Stimulated activated CD4-positive, alpha-beta T cell treated with anti-CD3 and anti-CD28 coated beads, Interleukin-2, amount 100 ng/mL, for 48 hours (primary cell): ENCODE results near the gene AP4B1.
A peak's percentile ranks its signal among the peaks of the same experiment; 100 is the strongest.
"Not testable (repeated sequence)": the region's sequence is repeated elsewhere in the genome, so short reads cannot be mapped to it uniquely, and the experiment has no call there.

ENCODE experiments used
- DNase-seq, 2 donors: peaks; one replicate each; pipeline ENCODE4 v3.0.0-alpha.2; 2020

Gene AP4B1

DNA sequence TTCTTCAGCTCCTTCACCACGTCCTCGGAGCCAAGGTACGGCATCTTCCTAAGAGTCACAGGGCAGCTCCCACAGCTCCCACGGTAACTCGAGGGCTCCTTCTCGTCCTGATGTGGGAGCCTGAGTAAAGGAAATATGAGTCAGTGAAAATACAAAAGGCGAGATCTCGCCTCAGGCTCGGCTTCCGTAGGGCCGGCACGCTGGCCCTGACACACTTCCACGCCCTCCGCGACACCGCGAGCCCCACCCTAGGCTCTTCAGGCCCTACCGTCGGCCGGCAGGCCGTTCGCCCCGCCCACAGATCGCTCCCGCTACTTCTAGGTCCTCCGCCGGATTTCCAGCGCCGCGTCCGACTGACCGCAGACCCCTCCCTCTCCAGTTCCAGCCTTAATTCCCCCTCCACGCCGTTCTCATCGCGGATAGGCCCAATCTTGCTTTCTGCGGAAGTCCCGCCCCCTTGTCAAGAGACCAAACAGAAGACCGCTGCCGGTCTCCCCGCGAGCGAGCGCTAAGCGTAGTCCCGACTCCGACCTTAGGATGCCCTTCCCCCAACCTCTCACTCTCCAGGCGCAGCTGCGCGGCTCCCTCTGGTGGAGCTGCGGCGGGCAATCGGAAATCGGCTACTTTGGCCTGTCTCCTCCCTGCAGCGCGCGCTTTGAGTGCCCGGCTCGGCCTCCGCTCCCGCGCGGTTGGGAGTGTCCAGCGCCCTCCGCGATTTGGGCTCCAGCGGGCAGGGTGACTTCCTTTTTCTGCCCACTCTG lies at the start of gene AP4B1, which contains the start of gene DCLRE1B:
TSS of gene AP4B1 (minus strand) at position 126 of the 761 bp plus-strand sequence. CDS start at position 44, 82 bp downstream.
TSS of gene DCLRE1B (plus strand) at position 653 of the 761 bp plus-strand sequence. CDS start 261 bp downstream, outside the sequence.
- DNase-seq: peak; percentile 95 to 96

DNA sequence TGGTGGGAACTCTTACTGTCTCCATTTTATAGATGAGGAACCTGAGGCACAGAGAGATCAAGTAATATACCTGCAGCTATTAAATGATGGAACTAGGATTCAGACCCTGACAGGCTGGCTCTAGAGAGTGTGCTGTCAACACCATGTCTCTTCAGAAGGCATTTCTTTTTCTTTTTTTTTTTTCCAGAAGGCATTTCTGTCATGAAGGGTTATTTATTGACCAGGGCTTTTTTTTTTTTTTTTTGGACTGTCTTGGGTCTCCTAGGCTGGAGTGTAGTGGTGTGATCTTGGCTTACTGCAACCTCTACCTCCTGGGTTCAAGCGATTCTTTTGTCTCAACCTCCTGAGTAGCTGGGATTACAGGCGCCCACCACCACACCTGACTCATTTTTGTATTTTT lies 47.1 kb upstream of the AP4B1 start:
- DNase-seq: no peak

DNA sequence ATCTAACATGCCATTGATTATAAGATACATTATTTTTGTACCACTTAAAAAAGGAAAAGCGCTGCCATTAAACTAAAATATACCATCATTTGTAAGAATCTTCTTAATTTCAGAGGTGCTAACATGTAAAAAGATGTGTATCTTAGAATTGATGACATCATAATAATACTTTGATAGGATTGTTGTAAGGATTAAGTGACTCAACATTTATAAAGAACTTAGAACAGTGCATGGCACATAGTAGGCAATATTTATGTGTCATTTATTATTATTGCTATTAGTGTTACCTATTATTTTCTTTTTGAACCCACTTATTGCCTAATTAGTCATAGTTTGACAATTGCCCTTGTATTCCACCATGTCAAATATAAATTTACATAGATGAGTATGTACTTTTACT lies 46.3 kb upstream of the AP4B1 start:
- no peak for DNase-seq

DNA sequence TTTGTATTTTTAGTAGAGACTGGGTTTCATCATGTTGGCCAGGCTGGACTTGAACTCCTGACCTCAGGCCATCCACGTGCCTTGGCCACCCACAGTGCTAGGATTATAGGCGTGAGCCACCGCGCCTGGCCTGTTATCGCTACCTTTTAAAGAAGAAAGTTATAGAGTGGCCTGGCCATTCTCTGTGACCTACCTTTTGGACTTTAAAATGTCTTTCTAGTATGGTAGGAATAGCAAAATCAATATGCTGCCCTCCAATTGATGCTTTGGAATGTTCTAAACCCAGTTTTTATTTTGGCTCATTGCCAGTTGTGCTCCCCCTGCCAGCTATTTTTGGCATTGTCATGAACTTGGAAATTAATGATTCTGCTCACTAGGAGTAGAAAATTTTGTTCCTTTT lies 44.4 kb upstream of the AP4B1 start:
- no peak for DNase-seq

DNA sequence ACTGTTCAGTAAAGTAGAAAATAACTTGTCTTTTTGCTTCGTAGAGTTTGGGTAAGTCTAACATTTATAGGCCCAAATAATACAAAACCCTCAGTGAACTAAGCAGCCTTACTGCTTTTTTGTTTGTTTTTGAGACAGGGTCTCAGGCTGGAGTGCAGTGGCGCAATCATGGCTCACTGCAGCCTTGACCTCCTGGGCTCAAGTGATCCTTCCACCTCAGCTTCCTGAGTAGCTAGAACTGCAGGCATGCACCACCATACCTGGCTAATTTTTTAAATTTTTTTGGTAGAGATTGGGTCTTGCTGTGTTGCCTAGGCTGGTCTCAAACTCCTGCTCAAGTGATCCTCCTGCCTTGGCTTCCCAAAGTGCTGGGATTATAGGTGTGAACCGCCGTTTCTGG lies 43.6 kb upstream of the AP4B1 start:
- DNase-seq: not testable (repeated sequence)

DNA sequence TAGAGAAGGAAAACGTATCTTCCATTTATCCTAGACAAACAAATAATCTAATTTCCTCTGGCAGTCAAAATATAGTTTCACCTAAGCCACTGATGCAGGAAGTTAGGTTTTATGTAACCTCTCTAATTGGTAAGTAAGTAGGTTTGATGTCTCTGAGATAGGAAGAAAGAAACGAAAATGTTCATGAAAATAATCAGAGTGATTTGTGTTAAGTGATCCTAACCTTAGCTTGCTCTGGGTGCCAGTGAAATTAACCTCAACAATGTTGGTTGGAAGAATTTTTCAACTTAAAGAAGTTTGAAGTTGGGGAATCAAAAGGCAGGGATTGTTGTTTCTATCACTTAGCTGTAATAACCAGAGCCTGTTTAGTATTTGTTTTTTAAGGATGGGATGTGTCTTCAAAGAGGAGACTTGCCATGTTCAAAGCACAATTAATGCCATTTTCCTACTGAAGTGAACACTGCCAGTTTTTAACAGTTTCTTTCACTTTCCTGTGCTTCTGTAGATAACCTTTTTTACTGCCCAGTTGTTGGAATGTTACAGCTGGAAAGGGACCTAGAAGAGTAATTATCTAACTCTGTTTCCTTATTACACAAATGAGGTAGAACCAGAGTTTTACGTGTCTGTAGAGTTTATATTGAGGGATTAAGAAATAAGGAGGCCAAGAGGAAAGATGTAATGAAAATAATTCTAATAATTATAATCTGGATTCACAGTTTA lies 42.9 kb upstream of the AP4B1 start:
- DNase-seq: no peak

DNA sequence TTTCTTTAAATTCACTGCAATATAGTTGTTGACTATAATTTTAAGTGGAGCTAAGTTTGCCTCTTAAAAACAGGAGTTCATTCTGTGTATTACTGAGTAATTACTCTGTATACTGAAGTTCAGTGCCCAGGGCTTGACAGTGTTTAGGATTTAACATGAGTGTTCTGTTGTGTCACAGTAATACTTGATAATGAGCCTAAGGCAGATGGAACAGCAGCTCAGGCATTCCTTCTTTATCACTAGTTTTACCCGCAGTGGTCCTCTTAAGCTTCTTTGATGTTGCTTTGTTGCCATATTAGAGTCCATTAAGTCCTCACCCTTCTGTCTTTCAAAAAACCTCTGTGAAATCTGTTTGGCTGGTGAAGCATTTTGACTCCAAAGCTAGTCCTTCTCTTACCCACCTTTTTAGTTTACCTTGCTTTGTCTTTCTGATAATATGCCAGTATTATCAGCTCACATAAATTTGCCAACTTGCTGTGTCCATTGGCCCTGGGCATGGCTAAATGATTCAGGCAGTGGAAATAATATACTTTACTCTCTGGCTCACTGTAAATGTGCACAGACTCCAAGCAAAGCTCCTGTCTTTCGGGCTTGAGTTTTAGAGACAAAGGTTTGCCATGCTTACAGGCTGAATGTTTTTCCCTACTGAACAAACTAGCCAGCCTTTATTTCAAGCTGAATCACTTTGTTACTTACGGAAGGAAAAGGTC lies 42.2 kb upstream of the AP4B1 start:
- DNase-seq: no peak

DNA sequence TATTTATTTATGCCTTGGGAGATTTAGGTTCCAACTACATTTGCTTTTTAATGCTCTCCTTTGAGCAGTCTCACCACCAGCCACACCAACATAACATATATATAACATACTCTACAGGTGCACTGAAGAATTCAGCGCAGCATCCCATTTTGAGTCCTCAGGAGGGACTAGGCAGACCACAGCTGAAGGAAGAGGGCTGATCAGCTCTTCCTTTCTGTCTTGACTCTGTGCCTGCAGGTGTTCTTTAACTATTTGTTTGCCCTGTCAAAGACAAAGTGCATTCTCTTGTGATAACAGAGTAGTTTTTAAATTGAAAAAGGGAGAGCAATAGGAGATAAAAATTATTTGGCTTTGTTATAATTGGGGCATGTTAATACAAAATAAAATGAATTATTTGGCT lies 41.5 kb upstream of the AP4B1 start:
- no peak for DNase-seq

DNA sequence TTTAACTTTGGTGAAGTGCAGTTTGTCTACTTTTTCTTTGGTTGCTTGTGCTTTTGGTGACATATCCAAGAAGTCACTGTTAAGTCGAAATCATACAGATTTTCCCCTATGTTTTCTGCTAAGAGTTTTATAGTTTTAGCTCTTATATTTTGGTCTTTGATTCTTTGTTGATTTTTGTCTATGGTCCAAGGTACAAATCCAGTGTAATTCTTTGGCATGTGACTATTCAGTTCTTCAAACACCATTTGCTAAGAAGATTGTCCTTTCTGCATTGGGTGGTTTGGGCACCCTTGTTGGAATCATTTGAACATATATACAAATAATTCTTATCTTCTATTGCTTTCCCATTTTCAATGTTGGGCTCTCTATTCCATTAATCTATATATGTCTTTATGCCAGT lies 40.7 kb upstream of the AP4B1 start:
- DNase-seq: no peak

DNA sequence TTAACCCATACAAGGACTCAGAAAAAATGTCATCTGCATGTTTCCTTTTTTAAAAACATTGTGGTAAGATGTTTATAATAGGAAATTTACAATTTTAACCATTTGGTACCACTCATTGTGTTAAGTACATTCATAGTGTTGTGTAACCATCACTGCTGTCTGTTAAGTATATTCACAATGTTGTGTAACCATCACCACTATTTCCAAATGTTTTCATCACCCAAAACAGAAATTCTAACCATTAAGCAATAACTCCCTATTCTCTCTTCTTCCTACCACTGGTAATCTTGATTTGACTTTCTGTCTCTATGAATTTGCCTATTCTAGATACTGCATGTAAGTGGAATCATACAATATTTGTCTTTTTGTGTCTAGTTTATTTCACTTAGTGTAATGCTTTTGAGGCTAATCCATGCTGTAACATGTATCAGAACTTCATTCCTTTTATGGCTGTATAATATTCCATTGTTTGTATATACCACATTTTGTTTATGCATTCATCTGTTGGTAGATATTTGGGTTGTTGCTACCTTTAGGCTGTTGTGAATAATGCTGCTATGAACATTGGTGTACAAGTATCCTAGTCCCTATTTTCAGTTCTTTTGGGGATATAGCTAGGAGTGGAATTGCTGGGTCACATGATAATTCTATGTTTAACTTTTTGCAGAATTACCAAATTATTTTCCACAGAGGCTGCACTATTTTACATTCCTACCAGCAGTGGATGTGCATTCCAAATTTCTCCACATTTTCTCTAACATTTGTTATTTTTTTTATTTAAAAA lies 38.6 kb upstream of the AP4B1 start:
- no peak for DNase-seq

DNA sequence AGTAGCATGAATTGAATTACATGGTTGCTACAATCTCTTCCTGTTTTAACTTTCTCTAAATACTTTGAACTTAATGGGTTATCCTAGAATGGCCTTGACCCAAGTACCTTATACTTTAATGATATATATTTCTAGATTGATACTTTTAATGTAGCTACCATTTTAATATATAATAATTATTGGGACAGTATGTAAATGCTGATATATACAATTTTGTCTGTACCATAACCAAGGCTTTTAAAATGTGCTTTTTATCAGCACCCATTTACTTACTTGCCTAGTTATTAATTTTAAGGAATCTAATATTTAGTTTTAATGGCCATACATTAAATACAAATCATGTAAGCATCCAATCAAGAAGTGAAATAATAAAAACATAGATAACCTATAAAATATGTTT lies 37.9 kb upstream of the AP4B1 start:
- no peak for DNase-seq

DNA sequence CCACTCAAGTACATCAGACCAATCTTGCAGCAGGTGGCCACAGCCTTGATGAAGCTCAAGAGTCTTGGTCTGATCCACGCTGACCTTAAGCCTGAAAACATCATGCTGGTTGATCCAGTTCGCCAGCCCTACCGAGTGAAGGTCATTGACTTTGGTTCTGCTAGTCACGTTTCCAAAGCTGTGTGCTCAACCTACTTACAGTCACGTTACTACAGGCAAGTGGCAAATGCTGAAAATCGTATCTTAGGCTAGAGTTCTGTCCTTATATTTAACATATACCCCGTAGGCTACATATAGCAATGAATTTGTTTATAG lies 36.6 kb upstream of the AP4B1 start:
- DNase-seq: no peak

DNA sequence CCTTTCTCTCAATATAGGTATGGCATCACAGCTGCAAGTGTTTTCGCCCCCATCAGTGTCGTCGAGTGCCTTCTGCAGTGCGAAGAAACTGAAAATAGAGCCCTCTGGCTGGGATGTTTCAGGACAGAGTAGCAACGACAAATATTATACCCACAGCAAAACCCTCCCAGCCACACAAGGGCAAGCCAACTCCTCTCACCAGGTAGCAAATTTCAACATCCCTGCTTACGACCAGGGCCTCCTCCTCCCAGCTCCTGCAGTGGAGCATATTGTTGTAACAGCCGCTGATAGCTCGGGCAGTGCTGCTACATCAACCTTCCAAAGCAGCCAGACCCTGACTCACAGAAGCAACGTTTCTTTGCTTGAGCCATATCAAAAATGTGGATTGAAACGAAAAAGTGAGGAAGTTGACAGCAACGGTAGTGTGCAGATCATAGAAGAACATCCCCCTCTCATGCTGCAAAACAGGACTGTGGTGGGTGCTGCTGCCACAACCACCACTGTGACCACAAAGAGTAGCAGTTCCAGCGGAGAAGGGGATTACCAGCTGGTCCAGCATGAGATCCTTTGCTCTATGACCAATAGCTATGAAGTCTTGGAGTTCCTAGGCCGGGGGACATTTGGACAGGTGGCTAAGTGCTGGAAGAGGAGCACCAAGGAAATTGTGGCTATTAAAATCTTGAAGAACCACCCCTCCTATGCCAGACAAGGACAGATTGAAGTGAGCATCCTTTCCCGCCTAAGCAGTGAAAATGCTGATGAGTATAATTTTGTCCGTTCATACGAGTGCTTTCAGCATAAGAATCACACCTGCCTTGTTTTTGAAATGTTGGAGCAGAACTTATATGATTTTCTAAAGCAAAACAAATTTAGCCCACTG lies 36.0 kb upstream of the AP4B1 start:
- peak in 1 of 2 donors; percentile 21 for DNase-seq

DNA sequence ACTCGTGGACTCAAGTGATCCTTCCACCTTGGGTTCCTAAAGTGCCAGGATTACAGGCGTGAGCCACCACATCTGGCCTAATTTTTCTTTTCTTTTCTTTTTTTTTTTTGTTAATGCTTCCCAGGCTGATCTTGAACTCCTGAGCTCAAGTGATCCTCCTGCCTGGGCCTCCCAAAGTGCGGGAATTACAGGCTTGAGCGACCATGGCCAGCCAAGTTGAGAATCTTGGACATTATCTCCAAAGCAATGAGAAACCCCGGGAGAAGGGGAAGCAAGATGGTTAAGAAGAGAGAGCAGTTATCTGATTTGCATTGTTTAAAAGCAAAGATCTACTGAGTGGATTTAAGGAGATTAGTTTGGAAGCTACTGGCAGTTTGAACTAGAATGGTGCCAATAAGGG lies 33.6 kb upstream of the AP4B1 start:
- DNase-seq: no peak

DNA sequence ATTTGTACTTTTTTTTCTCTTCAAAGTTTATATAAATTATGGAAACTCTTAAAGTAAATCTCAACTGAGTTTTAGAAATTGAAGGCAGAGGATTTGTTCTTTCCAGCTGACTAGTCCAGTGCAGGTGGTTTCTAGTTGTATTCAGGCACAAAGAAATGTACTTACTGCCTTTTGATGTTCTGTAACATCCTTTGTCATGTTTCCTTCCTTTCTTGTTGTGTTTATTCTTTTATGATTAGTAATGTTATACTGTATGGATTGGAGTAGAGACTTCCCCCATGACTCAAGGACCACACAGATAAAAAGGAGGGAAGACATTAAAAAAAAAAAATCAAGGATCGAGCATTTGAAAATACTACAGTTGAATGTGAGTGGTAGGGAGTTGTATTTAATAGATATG lies 32.5 kb upstream of the AP4B1 start:
- DNase-seq: no peak

DNA sequence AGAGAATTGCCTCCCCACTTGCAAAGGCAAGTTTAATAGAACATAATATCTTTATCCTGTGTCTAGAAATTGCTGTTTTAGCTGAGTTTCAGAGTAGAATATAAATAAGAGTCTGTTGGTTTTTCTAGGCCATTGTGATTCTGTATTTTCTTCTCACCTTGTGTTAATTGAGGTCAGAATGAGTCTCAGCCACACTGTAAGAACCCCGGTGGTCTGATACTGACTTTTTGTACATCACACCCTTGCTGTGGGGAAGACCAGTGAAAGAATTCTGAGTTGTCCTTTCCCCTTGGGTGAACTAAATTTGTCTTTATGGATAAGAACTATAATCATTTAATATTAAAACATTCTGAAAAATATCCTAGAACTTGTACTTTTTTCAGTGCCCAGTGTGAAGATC lies 31.4 kb upstream of the AP4B1 start:
- DNase-seq: no peak

DNA sequence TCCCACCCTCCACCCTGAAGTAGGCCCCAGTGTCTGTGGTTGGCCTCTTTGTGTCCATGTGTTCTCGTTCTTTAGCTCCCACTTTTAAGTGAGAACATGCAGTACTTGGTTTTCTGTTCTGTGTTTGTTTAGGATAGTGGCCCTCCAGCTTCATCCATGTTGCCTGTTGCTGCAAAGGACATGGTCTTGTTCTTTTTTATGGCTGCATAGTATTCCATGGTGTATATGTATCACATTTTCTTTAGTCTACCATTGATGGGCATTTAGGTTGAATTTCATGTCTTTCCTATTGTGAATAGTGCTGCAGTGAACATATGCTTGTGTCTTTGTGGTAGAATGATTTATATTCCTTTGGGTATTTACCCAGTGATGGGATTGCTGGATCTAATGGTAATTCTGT lies 30.6 kb upstream of the AP4B1 start:
- DNase-seq: no peak

DNA sequence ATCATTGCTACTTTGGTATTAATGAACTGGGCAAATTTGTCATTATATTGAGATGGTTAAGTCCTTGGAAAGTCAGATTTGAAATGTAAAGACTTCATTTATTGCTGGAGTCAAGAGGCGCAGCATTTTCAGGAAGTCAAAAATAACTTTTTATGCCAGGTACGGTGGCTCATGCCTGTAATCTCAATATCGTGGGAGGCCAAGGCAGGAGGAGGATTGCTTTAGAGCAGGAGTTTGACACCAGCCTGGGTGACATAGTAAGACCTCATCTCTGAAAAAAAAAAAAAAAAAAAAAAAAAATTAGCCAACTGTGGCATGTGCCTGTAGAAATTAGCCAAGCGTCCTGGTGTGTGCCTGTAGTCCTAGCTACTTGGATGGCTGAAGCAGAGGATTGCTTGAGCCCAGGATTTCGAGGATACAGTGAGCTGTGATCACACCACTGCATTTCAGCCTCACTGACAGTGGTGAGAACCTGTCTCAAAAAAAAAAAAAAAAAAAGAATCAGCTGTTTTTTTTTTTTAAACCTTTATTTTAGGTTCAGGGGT lies 30.0 kb upstream of the AP4B1 start:
- DNase-seq: no peak

DNA sequence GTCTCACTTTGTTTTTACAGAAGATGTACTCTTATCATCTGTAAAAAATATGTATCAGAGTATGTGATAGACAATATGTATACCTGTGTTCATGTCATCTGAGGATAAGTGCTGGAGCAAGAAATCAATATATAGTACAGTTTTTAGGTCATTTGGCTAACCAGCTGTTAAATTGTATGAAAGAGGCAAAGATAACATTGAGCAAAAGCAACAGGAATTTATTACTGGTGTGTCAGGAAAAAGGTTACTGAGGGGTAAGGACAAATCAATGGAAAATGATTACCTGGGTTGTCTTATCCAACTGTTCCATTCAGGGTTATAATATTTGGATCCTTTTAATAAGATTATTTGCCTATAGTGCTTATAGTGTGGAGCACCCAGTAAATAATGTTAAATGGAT lies 29.4 kb upstream of the AP4B1 start:
- no peak for DNase-seq

DNA sequence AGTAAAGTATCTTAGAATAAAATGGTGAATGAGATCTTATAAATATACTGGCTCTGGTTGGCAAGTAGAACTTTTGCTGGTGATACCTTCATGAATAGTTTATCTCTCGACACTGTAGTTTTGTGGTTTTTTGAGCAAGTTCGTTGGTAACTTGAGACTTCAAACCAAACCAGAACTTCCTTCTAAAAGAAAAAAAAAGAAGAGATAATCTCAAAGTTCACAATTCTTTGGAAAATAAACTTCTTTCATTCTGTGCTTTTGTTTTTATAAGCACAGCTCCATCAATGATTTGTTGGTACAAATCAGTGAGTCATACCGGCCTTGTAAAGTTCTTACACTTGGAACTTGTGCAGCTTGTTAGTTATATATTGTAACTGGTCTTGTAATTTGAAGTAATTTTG lies 26.9 kb upstream of the AP4B1 start:
- DNase-seq: no peak

DNA sequence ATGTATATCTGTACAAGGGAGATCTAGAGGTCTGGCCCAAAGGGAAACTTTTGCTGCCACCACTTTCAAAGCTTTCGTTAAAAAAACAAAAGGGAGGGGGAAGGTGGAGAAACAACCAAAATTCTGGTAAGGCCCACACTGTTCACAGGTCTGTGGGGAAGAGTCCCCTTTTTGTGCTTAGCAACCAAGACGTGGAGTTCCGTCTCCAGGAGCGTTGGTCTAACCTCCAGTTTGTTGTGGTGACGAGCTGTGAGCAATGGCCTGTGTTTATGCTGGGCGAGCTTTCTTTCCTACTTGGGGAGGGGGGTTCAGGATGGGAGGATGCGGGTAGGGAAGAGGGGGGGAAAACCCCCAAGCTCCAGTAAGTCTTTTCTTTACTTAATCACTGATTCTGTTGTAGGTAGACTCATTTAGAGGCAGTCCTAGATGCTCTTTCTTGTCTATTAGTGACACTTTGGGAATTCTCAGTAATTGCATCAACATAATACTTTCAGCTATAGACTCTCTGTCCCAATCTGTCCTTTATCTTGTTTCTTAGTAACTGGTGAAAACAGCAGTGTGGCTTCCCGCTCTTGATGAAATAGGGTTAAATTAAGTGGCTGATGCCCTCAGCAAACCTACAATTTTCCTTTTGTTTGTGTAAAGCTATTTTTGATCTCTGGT lies 26.0 kb upstream of the AP4B1 start:
- DNase-seq: peak; percentile 44 to 60
